Stimulated activated naive CD8-positive, alpha-beta T cell treated with anti-CD3 and anti-CD28 coated beads, Interleukin-15, Interleukin-2, amounts not matched to agents 100 ng/mL and 50 ng/mL, for 24 hours (primary cell): ENCODE measurements around the gene ZNF786.

Experiments
- H3K27ac Mint-ChIP-seq: one replicate; pipeline ENCODE4 v1.8.0; 2021; ENCODE audit warnings: mild to moderate bottlenecking, mixed read lengths
- H3K27me3 Mint-ChIP-seq: one replicate; pipeline ENCODE4 v1.8.0; 2021; ENCODE audit warnings: mixed read lengths
- H3K36me3 Mint-ChIP-seq: one replicate; pipeline ENCODE4 v1.8.0; 2021; ENCODE audit warnings: low read depth, mixed read lengths
- H3K4me1 Mint-ChIP-seq: one replicate; pipeline ENCODE4 v1.8.0; 2021; ENCODE audit warnings: low read depth, mixed read lengths
- H3K4me3 Mint-ChIP-seq: one replicate; pipeline ENCODE4 v1.8.0; 2021; ENCODE audit warnings: mild to moderate bottlenecking, mixed read lengths
- H3K9me3 Mint-ChIP-seq: one replicate; pipeline ENCODE4 v1.8.0; 2021; ENCODE audit warnings: mixed read lengths

The ZNF786 gene

DNA sequence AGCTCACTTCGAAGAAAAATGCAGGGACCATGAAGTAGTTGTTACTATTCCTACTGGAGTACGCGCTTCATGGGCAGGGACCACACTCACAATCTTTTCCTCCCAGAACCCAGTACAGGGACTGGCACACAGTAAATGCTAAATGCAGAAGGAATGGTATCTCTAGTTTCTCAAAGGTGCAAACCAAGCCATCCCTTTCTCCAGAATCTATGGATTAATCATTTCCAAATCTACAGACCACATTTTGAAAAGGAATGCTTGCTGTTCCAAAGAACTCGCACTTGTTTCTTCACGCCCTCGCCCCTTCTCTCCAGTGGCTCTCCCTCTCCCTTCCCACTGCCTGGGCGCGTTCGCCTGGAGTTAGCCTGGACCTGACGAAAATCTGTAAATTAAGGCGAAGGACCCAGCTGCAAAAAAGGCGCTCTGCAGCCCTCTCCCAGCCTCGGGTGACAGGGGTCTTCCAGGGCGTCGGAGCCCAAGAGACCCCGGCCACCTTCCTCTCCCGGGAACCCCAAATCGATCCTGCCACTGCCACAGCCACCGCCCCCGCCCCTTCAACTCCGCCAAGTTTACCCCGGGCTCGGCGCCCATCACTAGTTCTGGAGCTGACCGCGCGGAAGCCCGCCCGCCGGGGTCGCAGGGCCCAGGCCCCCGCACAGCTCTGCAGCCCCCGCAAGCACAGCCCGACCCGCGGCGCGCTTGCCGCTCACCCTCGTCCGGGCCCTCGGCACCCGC, 62.7 kb downstream of the ZNF786 start:
- Mint-ChIP-seq H3K27ac (peak overlapping the region; percentile 93), H3K4me1 (peaks cover 48% of the 10 kb centered on the region), H3K4me3 (peak overlapping the region; percentile 91), H3K36me3 (peaks cover 31% of the 10 kb centered on the region), H3K9me3 (no peaks in the 10 kb centered on the region), H3K27me3 (no peaks in the 10 kb centered on the region)

DNA sequence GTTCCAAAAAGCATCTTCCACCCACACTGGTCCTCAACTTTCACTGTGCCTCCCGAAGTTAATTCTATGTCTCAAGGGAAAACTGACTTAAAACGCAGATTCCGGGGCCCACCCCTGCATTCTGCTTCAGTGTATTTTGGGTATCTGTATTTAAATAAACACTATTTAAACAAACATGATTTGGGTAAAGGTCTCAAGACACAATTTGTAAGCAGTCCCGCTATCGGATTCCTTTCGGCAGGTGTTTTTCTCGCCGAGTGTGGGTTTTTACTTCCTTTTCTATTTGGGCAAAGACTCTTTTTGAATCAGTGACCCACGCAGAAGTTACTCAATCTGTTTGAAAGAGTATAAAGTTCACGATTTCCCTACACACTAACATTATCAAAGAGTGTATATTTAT, 63.5 kb downstream of the ZNF786 start:
- Mint-ChIP-seq H3K4me3 (peak overlapping the region; percentile 91), H3K27ac (peak overlapping the region; percentile 93), H3K36me3 (peaks cover 34% of the 10 kb centered on the region), H3K27me3 (no peaks in the 10 kb centered on the region), H3K4me1 (peaks cover 55% of the 10 kb centered on the region), H3K9me3 (no peaks in the 10 kb centered on the region)

GRCh38 chr7:149023662-149024061, 66.9 kb downstream of the ZNF786 start:
- Mint-ChIP-seq H3K4me1 (peaks cover 48% of the 10 kb centered on the region), H3K27ac (no peak overlapping the region), H3K9me3 (no peaks in the 10 kb centered on the region), H3K4me3 (no peak overlapping the region), H3K27me3 (no peaks in the 10 kb centered on the region), H3K36me3 (peaks cover 57% of the 10 kb centered on the region)

GRCh38 chr7:149022756-149023360, 67.7 kb downstream of the ZNF786 start:
- H3K27ac Mint-ChIP-seq: no peak overlapping the region
- no peaks in the 10 kb centered on the region for H3K9me3 Mint-ChIP-seq
- H3K36me3 Mint-ChIP-seq: peaks cover 57% of the 10 kb centered on the region
- no peaks in the 10 kb centered on the region for H3K27me3 Mint-ChIP-seq
- H3K4me1 Mint-ChIP-seq: peaks cover 48% of the 10 kb centered on the region
- H3K4me3 Mint-ChIP-seq: no peak overlapping the region

- H3K4me1 Mint-ChIP-seq: peaks cover 40% of the 10 kb centered on the region
- H3K36me3 Mint-ChIP-seq: peaks cover 52% of the 10 kb centered on the region
- no peaks in the 10 kb centered on the region for H3K27me3 Mint-ChIP-seq
- no peaks in the 10 kb centered on the region for H3K9me3 Mint-ChIP-seq
- peak overlapping the region; percentile 18 for H3K27ac Mint-ChIP-seq
- no peak overlapping the region for H3K4me3 Mint-ChIP-seq
Observed at GRCh38 chr7:149021725-149022062, 68.8 kb downstream of the ZNF786 start.

DNA sequence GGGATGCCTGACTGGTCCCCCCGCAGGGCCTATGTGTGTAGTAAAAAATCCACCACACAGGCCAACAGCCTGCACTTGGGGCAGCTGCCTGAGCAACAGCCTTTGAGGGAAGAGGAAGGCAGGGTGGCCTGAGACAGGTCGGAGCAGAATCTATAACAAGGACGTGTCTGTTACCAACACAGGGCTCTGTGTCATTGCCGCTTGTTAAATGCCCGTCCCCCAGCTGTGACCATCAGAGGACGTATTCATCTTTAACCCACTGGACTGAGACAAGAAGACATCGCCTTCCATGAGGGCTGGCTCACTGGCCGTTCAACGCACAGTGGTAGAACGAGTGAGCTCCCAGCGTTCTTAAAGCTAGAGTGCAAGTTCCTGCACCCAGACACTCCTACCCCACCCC, 70.0 kb downstream of the ZNF786 start:
- peaks cover 28% of the 10 kb centered on the region for H3K4me1 Mint-ChIP-seq
- H3K9me3 Mint-ChIP-seq: no peaks in the 10 kb centered on the region
- H3K27me3 Mint-ChIP-seq: no peaks in the 10 kb centered on the region
- H3K4me3 Mint-ChIP-seq: no peak overlapping the region
- H3K27ac Mint-ChIP-seq: peak overlapping the region; percentile 31
- peaks cover 50% of the 10 kb centered on the region for H3K36me3 Mint-ChIP-seq
